Measurements from ENCODE around the gene SETBP1. TPM values are rescaled to one million over a fixed set of nuclear protein-coding genes. Genes with fewer than 3 reads are reported as not detected.

The SETBP1 gene
- total RNA-seq, 1 experiment from 2014 or later: 9.6 TPM

DNA sequence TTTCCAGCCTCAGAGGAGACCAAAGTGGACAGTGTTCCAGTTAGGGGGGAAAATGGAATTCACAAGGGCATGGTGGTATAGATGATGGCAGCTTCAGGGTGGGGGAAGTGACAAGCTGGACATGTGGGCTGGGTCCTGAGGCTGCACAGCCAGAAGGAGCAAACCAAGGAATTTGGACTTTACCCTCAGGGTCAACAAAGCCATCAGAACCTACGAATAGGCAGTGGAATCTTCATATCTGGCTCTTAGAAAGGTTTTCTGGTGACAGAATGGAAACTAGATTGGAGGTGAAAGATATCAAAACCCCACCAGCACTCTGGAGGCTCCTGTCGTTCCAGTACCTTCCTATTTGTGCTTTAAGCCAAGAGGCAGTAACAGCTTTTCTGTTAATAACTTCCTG lies 127.1 kb downstream of the SETBP1 start (continued):
- TF ChIP-seq, protein P1, sequence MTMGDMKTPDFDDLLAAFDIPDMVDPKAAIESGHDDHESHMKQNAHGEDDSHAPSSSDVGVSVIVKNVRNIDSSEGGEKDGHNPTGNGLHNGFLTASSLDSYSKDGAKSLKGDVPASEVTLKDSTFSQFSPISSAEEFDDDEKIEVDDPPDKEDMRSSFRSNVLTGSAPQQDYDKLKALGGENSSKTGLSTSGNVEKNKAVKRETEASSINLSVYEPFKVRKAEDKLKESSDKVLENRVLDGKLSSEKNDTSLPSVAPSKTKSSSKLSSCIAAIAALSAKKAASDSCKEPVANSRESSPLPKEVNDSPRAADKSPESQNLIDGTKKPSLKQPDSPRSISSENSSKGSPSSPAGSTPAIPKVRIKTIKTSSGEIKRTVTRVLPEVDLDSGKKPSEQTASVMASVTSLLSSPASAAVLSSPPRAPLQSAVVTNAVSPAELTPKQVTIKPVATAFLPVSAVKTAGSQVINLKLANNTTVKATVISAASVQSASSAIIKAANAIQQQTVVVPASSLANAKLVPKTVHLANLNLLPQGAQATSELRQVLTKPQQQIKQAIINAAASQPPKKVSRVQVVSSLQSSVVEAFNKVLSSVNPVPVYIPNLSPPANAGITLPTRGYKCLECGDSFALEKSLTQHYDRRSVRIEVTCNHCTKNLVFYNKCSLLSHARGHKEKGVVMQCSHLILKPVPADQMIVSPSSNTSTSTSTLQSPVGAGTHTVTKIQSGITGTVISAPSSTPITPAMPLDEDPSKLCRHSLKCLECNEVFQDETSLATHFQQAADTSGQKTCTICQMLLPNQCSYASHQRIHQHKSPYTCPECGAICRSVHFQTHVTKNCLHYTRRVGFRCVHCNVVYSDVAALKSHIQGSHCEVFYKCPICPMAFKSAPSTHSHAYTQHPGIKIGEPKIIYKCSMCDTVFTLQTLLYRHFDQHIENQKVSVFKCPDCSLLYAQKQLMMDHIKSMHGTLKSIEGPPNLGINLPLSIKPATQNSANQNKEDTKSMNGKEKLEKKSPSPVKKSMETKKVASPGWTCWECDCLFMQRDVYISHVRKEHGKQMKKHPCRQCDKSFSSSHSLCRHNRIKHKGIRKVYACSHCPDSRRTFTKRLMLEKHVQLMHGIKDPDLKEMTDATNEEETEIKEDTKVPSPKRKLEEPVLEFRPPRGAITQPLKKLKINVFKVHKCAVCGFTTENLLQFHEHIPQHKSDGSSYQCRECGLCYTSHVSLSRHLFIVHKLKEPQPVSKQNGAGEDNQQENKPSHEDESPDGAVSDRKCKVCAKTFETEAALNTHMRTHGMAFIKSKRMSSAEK (CRISPR knock-in tag; IDR thresholded peaks at IDR 0.05; ENCODE audit: borderline replicate concordance): no peak
- TF ChIP-seq, protein P2, sequence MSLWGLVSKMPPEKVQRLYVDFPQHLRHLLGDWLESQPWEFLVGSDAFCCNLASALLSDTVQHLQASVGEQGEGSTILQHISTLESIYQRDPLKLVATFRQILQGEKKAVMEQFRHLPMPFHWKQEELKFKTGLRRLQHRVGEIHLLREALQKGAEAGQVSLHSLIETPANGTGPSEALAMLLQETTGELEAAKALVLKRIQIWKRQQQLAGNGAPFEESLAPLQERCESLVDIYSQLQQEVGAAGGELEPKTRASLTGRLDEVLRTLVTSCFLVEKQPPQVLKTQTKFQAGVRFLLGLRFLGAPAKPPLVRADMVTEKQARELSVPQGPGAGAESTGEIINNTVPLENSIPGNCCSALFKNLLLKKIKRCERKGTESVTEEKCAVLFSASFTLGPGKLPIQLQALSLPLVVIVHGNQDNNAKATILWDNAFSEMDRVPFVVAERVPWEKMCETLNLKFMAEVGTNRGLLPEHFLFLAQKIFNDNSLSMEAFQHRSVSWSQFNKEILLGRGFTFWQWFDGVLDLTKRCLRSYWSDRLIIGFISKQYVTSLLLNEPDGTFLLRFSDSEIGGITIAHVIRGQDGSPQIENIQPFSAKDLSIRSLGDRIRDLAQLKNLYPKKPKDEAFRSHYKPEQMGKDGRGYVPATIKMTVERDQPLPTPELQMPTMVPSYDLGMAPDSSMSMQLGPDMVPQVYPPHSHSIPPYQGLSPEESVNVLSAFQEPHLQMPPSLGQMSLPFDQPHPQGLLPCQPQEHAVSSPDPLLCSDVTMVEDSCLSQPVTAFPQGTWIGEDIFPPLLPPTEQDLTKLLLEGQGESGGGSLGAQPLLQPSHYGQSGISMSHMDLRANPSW (CRISPR knock-in tag; conservative IDR thresholded peaks at IDR 0.05; ENCODE audit: low read depth): no peak
- TF ChIP-seq NR2C2 (CRISPR knock-in tag; IDR thresholded peaks at IDR 0.05) (no peak), ESRRA (CRISPR knock-in tag; IDR thresholded peaks at IDR 0.05; ENCODE audit: borderline replicate concordance) (no peak)

DNA sequence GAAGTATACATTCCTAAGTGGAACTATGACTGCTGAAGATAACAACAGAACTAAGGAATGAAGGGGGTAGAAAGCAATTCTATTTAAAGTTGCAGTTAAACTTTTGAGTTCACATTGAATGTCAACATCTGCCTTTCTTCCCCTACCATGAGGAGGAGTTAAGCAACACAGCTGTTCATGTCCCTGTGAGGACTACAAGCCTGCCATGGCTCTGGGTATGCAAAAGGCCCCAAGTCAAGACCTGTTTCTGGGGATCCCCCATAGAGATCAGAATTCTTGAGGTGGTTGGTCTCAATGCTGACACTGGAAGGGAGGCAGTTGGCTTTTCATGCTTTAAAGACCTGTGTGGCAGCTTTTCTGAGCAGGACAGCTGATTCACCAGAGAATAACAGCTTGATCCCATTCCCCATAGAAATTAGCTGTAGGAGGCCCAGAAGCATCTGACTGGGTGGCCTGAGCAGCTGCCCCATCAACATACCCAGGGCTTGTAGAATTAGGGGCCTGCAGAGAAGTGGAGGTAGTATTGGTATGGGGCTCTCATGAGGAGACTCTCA lies 131.0 kb downstream of the SETBP1 start:
- no peaks in the 10 kb centered on the region for H3K9me3 Mint-ChIP-seq
- H3K36me3 Mint-ChIP-seq: no peaks in the 10 kb centered on the region
- TF ChIP-seq ZNF423 (CRISPR knock-in tag; IDR thresholded peaks at IDR 0.05) (peak; percentile 18; the same call in 1 of the 2 replicates), NR1H2 (CRISPR knock-in tag; IDR thresholded peaks at IDR 0.05) (no peak)
- H3K27ac Mint-ChIP-seq: no peak overlapping the region
- no peaks in the 10 kb centered on the region for H3K27me3 Mint-ChIP-seq (ENCODE audit: low read depth)
- DNase-seq (ENCODE audit: low spot score): no peak
- POLR2A ChIA-PET: no interaction called here
- no peak overlapping the region for H3K4me3 Mint-ChIP-seq
- no peak for ATAC-seq
- H3K4me1 Mint-ChIP-seq: peaks cover 29% of the 10 kb centered on the region
- CTCF ChIA-PET: no interaction called here

DNA sequence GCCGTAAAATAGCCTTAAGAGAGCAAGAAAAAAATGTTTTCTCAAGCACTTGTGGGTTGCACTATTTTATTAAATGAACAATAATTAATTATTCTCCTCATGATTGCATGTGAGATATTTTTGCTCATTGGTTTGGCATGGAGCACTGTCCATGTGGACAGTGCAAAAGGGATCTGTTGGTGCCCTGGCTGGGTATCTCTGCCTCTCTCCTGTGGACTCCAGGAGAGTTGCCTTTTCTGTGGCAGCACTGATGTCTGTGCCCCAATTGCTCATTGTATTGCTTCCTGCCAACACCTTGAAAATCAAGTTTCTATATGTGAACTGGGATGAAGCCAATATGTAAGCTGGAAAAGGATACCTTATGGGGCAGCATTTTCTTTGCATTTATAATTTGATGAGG lies 131.7 kb downstream of the SETBP1 start:
- POLR2A ChIA-PET: no interaction called here
- DNase-seq (ENCODE audit: low spot score): no peak
- H3K4me3 Mint-ChIP-seq: no peak overlapping the region
- CTCF ChIA-PET: no interaction called here
- H3K36me3 Mint-ChIP-seq: no peaks in the 10 kb centered on the region
- no peak for ATAC-seq
- H3K27ac Mint-ChIP-seq: no peak overlapping the region
- TF ChIP-seq CREB1 (CRISPR knock-in tag; IDR thresholded peaks at IDR 0.05): no peak
- TF ChIP-seq IRF2 (CRISPR knock-in tag; IDR thresholded peaks at IDR 0.05; ENCODE audit: borderline replicate concordance, low read depth): no peak
- TF ChIP-seq, protein P3, sequence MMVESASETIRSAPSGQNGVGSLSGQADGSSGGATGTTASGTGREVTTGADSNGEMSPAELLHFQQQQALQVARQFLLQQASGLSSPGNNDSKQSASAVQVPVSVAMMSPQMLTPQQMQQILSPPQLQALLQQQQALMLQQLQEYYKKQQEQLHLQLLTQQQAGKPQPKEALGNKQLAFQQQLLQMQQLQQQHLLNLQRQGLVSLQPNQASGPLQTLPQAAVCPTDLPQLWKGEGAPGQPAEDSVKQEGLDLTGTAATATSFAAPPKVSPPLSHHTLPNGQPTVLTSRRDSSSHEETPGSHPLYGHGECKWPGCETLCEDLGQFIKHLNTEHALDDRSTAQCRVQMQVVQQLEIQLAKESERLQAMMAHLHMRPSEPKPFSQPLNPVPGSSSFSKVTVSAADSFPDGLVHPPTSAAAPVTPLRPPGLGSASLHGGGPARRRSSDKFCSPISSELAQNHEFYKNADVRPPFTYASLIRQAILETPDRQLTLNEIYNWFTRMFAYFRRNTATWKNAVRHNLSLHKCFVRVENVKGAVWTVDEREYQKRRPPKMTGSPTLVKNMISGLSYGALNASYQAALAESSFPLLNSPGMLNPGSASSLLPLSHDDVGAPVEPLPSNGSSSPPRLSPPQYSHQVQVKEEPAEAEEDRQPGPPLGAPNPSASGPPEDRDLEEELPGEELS (CRISPR knock-in tag; IDR thresholded peaks at IDR 0.05): no peak
- TF ChIP-seq, protein P4, sequence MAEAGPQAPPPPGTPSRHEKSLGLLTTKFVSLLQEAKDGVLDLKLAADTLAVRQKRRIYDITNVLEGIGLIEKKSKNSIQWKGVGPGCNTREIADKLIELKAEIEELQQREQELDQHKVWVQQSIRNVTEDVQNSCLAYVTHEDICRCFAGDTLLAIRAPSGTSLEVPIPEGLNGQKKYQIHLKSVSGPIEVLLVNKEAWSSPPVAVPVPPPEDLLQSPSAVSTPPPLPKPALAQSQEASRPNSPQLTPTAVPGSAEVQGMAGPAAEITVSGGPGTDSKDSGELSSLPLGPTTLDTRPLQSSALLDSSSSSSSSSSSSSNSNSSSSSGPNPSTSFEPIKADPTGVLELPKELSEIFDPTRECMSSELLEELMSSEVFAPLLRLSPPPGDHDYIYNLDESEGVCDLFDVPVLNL (CRISPR knock-in tag; IDR thresholded peaks at IDR 0.05; ENCODE audit: borderline replicate concordance, low read depth): no peak
- TF ChIP-seq NR1H2 (CRISPR knock-in tag; IDR thresholded peaks at IDR 0.05): no peak
- no peak for TF ChIP-seq ZNF263 (CRISPR knock-in tag; IDR thresholded peaks at IDR 0.05; ENCODE audit: low read depth)
- TF ChIP-seq, protein P5, sequence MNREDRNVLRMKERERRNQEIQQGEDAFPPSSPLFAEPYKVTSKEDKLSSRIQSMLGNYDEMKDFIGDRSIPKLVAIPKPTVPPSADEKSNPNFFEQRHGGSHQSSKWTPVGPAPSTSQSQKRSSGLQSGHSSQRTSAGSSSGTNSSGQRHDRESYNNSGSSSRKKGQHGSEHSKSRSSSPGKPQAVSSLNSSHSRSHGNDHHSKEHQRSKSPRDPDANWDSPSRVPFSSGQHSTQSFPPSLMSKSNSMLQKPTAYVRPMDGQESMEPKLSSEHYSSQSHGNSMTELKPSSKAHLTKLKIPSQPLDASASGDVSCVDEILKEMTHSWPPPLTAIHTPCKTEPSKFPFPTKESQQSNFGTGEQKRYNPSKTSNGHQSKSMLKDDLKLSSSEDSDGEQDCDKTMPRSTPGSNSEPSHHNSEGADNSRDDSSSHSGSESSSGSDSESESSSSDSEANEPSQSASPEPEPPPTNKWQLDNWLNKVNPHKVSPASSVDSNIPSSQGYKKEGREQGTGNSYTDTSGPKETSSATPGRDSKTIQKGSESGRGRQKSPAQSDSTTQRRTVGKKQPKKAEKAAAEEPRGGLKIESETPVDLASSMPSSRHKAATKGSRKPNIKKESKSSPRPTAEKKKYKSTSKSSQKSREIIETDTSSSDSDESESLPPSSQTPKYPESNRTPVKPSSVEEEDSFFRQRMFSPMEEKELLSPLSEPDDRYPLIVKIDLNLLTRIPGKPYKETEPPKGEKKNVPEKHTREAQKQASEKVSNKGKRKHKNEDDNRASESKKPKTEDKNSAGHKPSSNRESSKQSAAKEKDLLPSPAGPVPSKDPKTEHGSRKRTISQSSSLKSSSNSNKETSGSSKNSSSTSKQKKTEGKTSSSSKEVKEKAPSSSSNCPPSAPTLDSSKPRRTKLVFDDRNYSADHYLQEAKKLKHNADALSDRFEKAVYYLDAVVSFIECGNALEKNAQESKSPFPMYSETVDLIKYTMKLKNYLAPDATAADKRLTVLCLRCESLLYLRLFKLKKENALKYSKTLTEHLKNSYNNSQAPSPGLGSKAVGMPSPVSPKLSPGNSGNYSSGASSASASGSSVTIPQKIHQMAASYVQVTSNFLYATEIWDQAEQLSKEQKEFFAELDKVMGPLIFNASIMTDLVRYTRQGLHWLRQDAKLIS (CRISPR knock-in tag; IDR thresholded peaks at IDR 0.05; ENCODE audit: borderline replicate concordance): no peak
- TF ChIP-seq MXD4 (CRISPR knock-in tag; IDR thresholded peaks at IDR 0.05; ENCODE audit: borderline replicate concordance): no peak
- no peak for TF ChIP-seq MYBL2 (CRISPR knock-in tag; IDR thresholded peaks at IDR 0.05)
- no peak for TF ChIP-seq FOXP1 (CRISPR knock-in tag; IDR thresholded peaks at IDR 0.05; ENCODE audit: borderline replicate concordance)
- no peak for TF ChIP-seq ETV6 (CRISPR knock-in tag; IDR thresholded peaks at IDR 0.05)
- TF ChIP-seq OVOL2 (CRISPR knock-in tag; IDR thresholded peaks at IDR 0.05; ENCODE audit: borderline replicate concordance): no peak
- peaks cover 36% of the 10 kb centered on the region for H3K4me1 Mint-ChIP-seq
- H3K27me3 Mint-ChIP-seq (ENCODE audit: low read depth): no peaks in the 10 kb centered on the region
- no peaks in the 10 kb centered on the region for H3K9me3 Mint-ChIP-seq
